Spleen (tissue), 7 donors: ENCODE data around the gene TESK1.
"Not testable (repeated sequence)": the region's sequence is repeated elsewhere in the genome, so short reads cannot be mapped to it uniquely, and the experiment has no call there.

Experiments used
- POLR2A ChIP-seq, 3 donors: fragments of 450-650 bp; IDR thresholded peaks; one replicate each; pipeline ENCODE4 v1.5.1; 2017; ENCODE audit warnings: antibody characterized with exemption in 3 of 3, mild to moderate bottlenecking in 1 of 3
- TF ChIP-seq, protein P1 (sequence below), 11 experiments: fragments of 200-600 bp in 7 of 11; fragments of 450-650 bp in 4 of 11; sonication (generic) in 4 of 11; IDR thresholded peaks in 8 of 11; conservative IDR thresholded peaks in 3 of 11; 1 replicate in 7 of 11; 2 replicates in 4 of 11; pipeline versions ENCODE4 v1.4.0 to v1.8.0; 2016 to 2021; ENCODE audit warnings: antibody characterized with exemption in 11 of 11, inconsistent platforms in 4 of 11, mild to moderate bottlenecking in 1 of 11
- donor health status: DM: no; HTN: no; CAD: no; lungs with moderate emphysema.
- donor health status: DM: no; HTN: no; CAD: no.
- donor health status: DM: no; HTN: no; CAD: no.

DNA sequence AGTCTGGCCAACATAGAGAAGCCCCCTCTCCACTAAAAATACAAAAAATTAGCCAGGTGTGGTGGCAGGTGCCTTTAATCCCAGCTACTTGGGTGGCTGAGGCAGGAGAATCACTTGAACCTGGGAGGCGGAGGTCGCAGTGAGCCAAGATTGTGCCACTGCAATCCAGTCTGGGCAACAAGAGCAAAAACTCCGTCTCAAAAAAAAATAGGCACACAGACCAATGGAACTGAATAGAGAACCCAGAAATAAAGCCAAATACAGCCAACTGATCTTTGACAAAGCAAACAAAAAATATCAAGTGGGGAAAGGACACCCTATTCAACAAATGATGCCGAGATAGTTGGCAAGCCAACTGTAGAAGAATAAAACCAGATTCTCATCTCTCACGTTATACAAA is 16.6 kb upstream of the TESK1 start:
- not testable (repeated sequence) for TF ChIP-seq POLR2A (IDR thresholded peaks at IDR 0.05)
- TF ChIP-seq, protein P1, sequence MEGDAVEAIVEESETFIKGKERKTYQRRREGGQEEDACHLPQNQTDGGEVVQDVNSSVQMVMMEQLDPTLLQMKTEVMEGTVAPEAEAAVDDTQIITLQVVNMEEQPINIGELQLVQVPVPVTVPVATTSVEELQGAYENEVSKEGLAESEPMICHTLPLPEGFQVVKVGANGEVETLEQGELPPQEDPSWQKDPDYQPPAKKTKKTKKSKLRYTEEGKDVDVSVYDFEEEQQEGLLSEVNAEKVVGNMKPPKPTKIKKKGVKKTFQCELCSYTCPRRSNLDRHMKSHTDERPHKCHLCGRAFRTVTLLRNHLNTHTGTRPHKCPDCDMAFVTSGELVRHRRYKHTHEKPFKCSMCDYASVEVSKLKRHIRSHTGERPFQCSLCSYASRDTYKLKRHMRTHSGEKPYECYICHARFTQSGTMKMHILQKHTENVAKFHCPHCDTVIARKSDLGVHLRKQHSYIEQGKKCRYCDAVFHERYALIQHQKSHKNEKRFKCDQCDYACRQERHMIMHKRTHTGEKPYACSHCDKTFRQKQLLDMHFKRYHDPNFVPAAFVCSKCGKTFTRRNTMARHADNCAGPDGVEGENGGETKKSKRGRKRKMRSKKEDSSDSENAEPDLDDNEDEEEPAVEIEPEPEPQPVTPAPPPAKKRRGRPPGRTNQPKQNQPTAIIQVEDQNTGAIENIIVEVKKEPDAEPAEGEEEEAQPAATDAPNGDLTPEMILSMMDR (IDR thresholded peaks at IDR 0.05 in 8 of 11, conservative IDR thresholded peaks at IDR 0.05 in 3 of 11) = not testable (repeated sequence)
